IPS-18c (cell line): ENCODE measurements around the gene PRG3.
"Not testable (repeated sequence)": the region's sequence is repeated elsewhere in the genome, so short reads cannot be mapped to it uniquely, and the experiment has no call there.

Experiments
- H3K4me3 ChIP-seq: 2 replicates; pipeline ENCODE4 v1.7.0; 2013; ENCODE audit warnings: low read depth, mild to moderate bottlenecking, low read length, moderate library complexity; ENCODE audit not compliant: insufficient read depth
- H3K9me3 ChIP-seq: one replicate; pipeline ENCODE4 v1.6.1; 2013; ENCODE audit warnings: mild to moderate bottlenecking, low read length, moderate library complexity; ENCODE audit not compliant: control insufficient read depth, insufficient read depth

PRG3 gene

GRCh38 chr11:57414612-57415212 lies 33.8 kb upstream of the PRG3 start:
- H3K9me3 ChIP-seq: no peaks in the 10 kb centered on the region
- no peak overlapping the region for H3K4me3 ChIP-seq

- H3K4me3 ChIP-seq: no peak overlapping the region
Measured at GRCh38 chr11:57413681-57414080, 32.7 kb upstream of the PRG3 start.

GRCh38 chr11:57410287-57410686 lies 29.3 kb upstream of the PRG3 start:
- Histone ChIP-seq H3K4me3 (no peak overlapping the region), H3K9me3 (no peaks in the 10 kb centered on the region)

More at GRCh38 chr11:57413681-57414080, 32.7 kb upstream of the PRG3 start:
- no peaks in the 10 kb centered on the region for H3K9me3 ChIP-seq

DNA sequence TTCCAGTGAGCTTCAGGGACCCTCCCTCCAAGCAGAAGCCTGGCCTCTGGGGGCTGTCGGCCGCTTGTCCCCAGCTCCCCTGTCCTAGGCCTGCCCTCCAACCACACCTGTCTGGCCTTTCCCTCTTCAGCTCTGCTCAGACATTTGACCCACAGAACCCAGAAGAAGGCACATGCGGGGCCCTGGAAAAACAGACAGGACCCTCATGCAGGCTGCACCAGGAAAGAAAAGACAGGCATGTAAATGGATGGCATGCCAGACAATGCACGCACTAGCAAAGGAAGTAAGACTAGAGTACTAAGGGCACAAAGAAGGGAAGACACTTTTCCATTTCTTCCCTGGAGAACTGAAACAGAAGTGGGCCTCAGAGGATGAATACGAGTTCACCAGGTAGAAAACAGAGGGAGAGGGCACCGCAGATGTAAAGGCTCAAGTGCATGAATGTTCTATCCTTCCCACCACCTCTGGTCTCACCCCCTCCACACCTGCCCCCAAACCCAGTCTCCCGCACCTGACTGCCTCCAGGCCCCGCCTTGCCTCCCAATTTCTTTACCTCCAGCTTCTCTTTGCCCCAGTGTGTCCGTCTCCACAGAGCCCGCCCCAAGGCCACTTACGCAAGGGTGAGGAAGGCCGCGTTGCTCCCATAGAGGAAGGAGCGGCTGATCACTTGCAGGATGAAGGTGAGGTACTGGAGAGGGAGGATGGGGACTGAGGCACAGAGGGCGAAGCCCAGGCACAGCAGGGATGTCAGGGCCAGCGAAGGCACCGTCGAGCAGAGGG lies 28.6 kb upstream of the PRG3 start:
- Histone ChIP-seq H3K4me3 (no peak overlapping the region), H3K9me3 (no peaks in the 10 kb centered on the region)

DNA sequence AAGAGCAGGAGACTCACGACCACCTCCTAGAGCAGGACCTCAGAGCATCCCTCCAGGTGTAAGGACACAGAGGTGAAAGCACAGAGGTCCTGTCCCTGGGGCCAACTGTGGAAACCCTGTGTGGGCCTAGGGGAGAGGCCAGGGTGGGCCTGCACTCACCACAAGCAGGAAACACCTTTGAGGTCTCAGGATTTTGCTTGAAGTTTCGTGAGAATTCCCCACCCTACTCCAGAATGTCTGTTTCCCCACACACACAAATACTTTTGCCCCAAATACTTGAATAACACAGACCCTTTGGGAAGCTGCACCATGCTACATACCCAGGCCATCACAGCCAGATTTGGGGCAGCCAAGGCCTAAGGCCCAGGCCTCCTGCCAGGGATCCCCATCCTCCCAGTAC lies 27.8 kb upstream of the PRG3 start:
- H3K9me3 ChIP-seq: no peaks in the 10 kb centered on the region
- no peak overlapping the region for H3K4me3 ChIP-seq

DNA sequence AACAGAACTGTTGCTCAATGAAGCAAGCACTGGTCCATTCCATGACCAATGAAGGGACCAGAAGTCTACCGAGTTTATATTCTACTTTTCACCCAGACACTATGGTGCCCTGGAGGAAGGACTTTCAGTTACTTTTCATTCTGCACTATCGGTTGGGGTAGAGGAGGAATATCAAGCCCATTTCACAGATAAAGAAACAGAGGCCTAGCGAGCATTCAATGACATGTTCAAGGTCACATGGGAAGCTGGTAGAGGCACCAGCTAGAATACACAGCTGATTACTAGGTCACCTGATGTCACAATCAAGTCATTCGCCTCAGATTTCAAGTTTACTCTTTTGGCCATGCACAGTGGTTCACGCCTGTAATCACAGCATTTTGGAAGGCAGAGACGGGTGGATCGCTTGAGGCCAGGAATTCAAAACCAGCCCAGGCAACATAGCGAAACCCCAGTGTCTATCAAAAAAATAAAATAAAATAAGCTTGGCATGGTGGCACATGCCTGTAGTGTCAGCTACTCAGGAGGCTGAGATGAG lies 27.1 kb upstream of the PRG3 start:
- no peaks in the 10 kb centered on the region for H3K9me3 ChIP-seq
- no peak overlapping the region for H3K4me3 ChIP-seq

- Histone ChIP-seq H3K4me3 (no peak overlapping the region), H3K9me3 (no peaks in the 10 kb centered on the region)
Measured at GRCh38 chr11:57407010-57407920, 26.3 kb upstream of the PRG3 start.

GRCh38 chr11:57406337-57406904 lies 25.5 kb upstream of the PRG3 start:
- Histone ChIP-seq H3K9me3 (no peaks in the 10 kb centered on the region), H3K4me3 (no peak overlapping the region)

GRCh38 chr11:57405271-57405860 lies 24.4 kb upstream of the PRG3 start:
- Histone ChIP-seq H3K4me3 (no peak overlapping the region), H3K9me3 (no peaks in the 10 kb centered on the region)

- Histone ChIP-seq H3K9me3 (no peaks in the 10 kb centered on the region), H3K4me3 (no peak overlapping the region)
Measured at GRCh38 chr11:57403802-57404147, 22.8 kb upstream of the PRG3 start.

- H3K9me3 ChIP-seq, H3K4me3 ChIP-seq: not testable (repeated sequence)
Measured at GRCh38 chr11:57403003-57403801, 22.3 kb upstream of the PRG3 start.

DNA sequence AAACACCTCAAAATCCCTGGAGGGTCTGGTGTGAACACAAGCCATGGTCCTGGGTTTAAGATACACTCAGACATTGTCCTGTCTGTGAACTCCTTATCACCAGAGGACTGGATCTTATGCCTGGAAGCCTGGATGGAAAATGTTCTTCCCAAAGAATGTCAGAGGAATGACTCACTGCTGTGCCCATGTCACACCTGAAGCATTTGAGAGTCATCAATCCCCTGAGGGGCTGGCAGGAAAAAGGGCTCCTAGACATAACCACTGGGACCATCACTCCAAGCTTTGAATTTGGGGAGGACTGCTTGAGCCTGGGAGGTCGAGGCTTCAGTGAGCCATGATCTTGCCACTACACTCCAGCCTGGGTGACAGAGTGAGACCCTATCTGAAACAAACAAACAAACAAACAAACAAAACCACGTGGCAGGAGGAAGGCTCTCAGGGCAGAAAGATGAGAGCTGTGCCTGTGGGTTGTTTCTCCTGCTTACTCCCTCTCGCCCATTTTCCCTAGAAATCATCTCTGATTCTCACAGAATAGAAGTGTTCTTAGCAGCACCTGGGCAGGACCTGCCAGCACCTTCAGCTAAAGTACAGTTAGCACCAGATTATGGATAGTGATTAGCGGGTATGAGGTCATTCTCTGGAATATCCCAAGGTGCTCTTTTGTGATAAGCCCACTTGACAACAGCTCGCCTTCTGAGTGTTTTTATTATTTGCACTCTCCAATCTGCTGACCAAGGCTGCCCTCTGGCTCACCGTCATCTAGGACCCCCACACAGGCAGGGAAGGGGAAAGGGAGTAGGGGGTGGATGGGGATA lies 21.4 kb upstream of the PRG3 start:
- H3K4me3 ChIP-seq: no peak overlapping the region
- H3K9me3 ChIP-seq: no peaks in the 10 kb centered on the region

- no peaks in the 10 kb centered on the region for H3K9me3 ChIP-seq
- no peak overlapping the region for H3K4me3 ChIP-seq
Measured at GRCh38 chr11:57399972-57400578, 19.1 kb upstream of the PRG3 start.

- H3K9me3 ChIP-seq: no peaks in the 10 kb centered on the region
- no peak overlapping the region for H3K4me3 ChIP-seq
Measured at GRCh38 chr11:57399221-57399620, 18.3 kb upstream of the PRG3 start.

DNA sequence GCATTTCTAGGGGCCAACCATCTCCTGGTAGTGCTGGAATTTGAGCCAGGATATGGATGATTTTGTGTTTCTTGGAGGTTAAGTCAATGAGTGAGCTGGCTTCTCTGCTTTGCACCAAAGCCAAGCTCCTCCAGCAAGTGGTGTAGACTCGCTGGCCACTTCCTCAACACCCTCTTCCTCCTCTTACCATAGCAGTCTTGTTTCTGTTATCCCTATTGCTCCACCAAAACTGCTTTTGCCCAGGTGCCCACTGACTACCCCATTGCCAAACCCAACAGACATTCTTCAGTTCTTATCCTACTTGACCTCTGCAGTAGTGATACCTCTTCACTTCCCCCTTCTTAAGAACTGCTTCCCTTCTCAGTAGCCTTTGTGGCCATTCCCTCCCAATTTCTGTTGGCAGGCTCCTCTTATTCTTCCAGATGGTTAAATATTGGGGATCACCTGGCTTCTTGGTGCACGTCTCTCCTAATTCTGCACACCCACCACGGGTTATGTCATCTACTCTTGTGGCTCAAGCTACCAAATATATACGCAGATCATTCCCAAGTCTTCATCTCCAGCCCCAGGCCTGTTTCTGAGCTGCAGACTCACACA lies 16.5 kb upstream of the PRG3 start:
- H3K4me3 ChIP-seq: no peak overlapping the region
- no peaks in the 10 kb centered on the region for H3K9me3 ChIP-seq
